GM20431 (cell line): ENCODE measurements around the gene OSBPL10.
"Not testable (repeated sequence)": the region's sequence is repeated elsewhere in the genome, so short reads cannot be mapped to it uniquely, and the experiment has no call there.

Experiments used
- in situ Hi-C: fragments of 300-500 bp; cut with MseI, MboI; formaldehyde crosslinking; loops from one replicate; pipeline ENCODE4 v1.15.0; 2020; ENCODE audit warnings: low sequenced_read_pairs; ENCODE audit not compliant: unreplicated experiment

Gene OSBPL10

GRCh38 chr3:31871939-31872507 lies 109.0 kb downstream of the OSBPL10 start:
- in situ Hi-C loops, result no loop called here

- in situ Hi-C loops, result not testable (repeated sequence)
Measured at GRCh38 chr3:31870111-31870510, 111.0 kb downstream of the OSBPL10 start.

DNA sequence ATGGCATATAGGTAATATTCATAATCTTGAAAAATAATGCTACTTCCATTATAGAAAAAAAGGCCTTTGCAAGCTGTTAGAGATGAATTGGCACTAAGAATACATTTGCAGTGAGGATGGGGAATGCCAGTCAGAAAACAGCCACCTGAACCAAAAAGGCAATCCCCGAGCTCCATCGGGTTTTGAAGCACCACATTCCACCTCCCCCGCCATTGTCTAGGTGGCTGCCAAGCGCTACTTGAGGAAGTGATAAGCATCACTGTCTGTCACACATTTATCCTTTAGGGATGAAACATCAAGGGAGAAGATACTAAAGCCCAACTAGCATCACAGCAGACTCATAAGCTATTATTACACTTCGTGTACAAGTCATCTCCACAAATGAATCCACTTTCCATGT lies 112.8 kb downstream of the OSBPL10 start:
- in situ Hi-C loops, result no loop called here

DNA sequence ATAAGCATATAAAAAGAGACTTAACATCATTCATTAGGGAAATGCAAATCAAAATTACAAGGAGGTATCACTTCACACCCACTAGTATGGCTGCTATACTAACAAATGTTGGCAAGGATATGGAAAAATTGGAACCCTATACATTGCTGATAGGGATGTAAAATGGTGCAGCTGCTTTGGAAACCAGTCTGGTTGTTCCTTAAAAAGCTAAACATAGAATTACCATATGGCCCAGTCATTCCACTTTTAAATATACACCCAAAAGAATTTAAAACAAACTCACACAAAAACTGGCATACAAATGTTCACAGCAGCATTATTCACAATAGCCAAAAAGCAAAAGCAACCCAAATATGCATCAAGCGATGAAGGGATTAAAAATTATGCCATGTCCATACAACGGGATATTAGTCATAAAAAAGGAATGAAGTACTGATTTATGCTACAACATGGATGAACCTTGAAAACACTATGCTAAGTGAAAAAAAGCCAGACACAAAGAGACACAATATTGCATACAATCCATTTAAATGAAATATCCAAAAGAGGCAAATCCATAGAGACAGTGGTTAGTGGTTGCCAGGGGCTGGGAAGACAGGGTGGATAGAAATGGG lies 118.3 kb downstream of the OSBPL10 start:
- in situ Hi-C loops, result no loop called here

DNA sequence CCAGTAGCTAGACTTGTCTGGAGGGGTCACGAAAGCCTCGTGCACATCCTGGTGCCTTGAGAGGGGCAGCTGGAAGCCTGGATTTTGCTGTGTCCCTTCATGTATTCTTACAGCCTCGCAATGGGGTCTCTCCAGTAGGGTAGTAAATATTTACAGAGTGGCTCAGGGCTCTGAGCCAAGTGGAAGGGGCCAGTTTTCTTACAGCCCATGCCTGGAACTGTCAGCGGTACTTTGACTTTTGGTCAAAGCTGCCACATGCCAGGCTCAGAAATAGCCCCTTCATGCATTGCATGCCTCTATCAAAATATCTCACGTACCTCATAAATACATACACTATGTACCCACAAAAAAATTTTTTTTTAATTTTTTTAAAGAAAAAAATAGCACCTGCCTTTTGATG lies 119.2 kb downstream of the OSBPL10 start:
- in situ Hi-C loops, result no loop called here

DNA sequence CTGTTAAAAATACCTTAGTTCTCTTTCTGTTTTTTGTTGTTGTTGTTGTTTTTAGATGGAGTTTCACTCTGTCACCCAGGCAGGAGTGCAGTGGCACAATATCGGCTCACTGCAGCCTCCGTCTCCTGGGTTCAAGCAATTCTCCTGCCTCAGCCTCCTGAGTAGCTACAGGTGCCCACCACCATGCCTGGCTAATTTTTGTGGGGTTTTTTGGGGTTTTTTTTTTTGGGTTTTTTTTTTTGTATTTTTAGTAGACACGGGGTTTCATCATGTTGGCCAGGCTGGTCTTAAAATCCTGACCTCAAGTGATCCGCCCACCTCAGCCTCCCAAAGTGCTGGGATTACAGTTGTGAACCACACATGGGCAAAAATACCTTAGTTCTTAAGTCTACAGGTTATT lies 120.4 kb downstream of the OSBPL10 start:
- in situ Hi-C loops, result not testable (repeated sequence)

GRCh38 chr3:31859245-31859644 lies 121.8 kb downstream of the OSBPL10 start:
- in situ Hi-C loops, result no loop called here

- in situ Hi-C loops, result no loop called here
Measured at GRCh38 chr3:31858439-31858838, 122.6 kb downstream of the OSBPL10 start.

GRCh38 chr3:31853580-31853979 lies 127.5 kb downstream of the OSBPL10 start:
- in situ Hi-C loops, result no loop called here

DNA sequence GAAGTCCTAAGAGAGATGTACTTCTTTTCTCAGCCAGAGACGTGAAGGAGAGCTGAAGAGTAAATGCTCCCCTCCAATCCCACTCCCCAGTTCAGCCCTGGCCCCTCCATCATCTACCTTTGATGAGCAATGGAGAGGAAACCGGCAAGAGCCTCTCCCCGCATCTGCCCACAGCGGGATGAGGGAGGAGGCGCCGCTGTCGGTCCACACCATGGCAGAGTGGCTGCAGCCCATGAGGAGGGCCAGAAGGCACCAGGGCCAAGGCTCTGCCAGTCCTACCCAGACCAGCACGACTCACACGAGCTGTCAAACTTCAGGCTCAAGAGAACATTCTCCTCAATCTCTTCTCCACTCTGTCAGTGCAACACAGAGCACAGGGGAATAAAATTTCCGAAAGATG lies 129.8 kb downstream of the OSBPL10 start:
- in situ Hi-C loops, result no loop called here

GRCh38 chr3:31848911-31849310 lies 132.2 kb downstream of the OSBPL10 start:
- in situ Hi-C loops, result no loop called here

- in situ Hi-C loops, result no loop called here
Measured at GRCh38 chr3:31848163-31848818, 132.8 kb downstream of the OSBPL10 start.

GRCh38 chr3:31847760-31848159 lies 133.3 kb downstream of the OSBPL10 start:
- in situ Hi-C loops, result no loop called here

DNA sequence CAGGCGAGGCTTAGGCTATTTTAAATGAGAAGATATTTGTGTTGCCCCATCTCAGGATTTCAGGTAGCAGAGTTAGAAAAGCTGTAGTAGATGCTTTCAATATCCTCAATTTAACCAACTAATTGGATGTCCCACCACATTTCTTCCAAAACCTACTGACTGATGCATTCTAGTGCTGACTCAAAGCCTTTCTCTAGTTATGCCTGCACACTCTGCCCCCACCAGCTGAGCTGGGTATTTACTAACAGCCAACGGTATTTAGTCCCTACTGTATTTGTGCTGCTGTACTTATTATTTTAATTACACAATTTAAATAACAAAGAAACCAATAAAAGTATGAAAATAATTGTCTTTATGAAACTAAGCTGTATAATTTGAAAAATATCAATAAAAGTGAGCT lies 139.5 kb downstream of the OSBPL10 start:
- in situ Hi-C loops, result no loop called here

GRCh38 chr3:31840252-31840651 lies 140.8 kb downstream of the OSBPL10 start:
- in situ Hi-C loops, result no loop called here

GRCh38 chr3:31839144-31839917 lies 141.7 kb downstream of the OSBPL10 start:
- in situ Hi-C loops, result no loop called here

DNA sequence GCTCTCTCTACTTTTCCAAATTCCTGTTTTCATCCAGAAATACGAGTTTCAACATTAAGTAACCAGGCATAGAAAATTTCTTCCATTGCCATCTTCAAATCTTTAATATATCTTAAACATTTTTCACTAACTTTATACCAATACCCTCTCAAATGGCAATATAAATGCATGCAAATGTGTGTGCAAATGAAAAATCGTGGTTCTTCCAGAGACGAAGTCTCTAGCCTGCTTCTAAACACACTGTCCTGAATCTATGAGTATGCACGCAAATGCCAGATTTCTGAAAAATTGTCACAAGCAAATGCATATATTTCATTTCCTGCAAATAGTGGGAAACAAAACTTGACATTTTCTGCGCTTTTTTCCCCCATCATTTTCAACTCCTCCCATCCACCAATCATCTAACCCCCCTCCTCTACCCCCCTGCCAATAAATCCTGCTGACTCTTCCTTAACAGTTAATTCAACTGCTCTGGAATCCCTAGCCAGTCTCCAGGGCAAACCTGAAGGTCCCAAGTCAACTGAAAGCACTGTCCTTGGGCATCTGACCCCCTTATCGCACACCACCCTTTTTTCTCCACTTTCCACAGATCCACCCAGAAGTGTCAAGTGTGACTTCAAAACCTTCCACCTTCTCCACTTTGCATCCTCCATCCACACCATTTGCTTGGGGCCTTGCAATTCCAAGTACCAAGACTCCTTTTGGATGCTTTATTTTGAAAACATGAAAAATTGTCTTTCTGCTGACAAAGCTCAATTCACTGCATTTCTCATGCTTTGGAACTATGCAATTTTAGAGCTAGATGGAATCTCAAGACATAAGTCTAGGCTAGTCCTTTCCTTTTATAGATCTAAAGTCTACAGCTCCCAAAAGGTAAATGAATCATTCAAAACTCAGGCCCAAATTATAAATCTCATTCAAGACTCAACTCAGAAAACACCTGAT lies 144.7 kb downstream of the OSBPL10 start:
- in situ Hi-C loops, result no loop called here

DNA sequence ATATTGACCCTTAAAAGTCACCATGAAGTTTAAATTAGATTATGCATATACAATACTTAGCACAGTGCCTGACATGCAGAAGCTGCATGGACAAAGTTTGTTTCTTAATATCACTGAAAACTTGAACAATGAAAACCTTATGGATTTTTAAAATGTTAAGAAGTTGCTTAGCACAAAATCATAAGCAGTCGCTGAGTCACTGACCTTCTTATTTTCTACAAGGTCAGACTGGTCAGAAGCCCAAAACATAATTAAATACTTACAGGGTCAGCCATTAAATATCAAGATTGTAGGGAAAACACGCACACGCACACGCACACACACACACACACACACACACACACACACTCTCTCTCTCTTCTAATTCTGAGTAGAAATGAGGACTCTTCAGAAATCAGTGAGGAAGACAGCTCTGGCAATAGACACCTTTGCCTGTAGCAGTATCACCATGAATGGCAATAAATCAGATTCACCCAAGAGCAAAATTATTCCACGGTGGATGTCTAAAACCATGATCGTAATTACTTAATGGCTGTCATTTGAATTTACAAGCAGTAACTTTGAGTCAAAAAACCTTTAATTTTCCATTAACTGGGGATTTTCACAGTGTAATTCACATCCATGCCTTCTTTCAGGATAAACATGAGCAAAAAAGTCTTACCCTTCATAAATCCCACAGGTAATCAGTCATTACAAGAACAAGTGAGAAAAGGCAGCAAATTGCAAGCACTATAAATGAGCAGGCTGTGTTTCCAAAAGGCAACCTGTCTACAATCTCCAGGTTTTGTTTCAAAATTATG lies 147.5 kb downstream of the OSBPL10 start:
- in situ Hi-C loops, result no loop called here

GRCh38 chr3:31832551-31832950 lies 148.5 kb downstream of the OSBPL10 start:
- in situ Hi-C loops, result no loop called here
